SU-DHL-6 (cell line): Measurements from ENCODE around the gene MRGPRF.

Experiments
- H2AFZ ChIP-seq: fragments of 200-600 bp; sonication (generic); 2 replicates; pipeline ENCODE4 v1.6.1; 2014; ENCODE audit warnings: low read depth, mild to moderate bottlenecking, moderate library complexity, mixed read lengths, antibody characterized with exemption, low read length; ENCODE audit not compliant: severe bottlenecking
- H3F3A ChIP-seq: fragments of 200-600 bp; shearing (Covaris generic); 2 replicates; pipeline ENCODE4 v1.6.0; 2016; ENCODE audit warnings: antibody characterized with exemption, mild to moderate bottlenecking; ENCODE audit not compliant: insufficient read depth
- H3K27ac ChIP-seq: fragments of 200-600 bp; sonication (generic); 2 replicates; pipeline ENCODE4 v1.5.1; 2016; ENCODE audit warnings: low read depth, mild to moderate bottlenecking, low read length, moderate library complexity, mixed read lengths
- H3K27me3 ChIP-seq: fragments of 200-600 bp; sonication (generic), shearing (Covaris generic); 2 replicates; pipeline ENCODE4 v1.6.0; 2014; ENCODE audit warnings: mild to moderate bottlenecking, low read length
- H3K36me3 ChIP-seq: fragments of 200-600 bp; sonication (generic); 2 replicates; pipeline ENCODE4 v1.6.1; 2014; ENCODE audit warnings: mild to moderate bottlenecking, low read length, mixed read lengths
- H3K4me2 ChIP-seq: fragments of 300-600, 200-600 bp; shearing (Covaris generic), sonication (generic); 2 replicates; pipeline ENCODE4 v1.6.0; 2014; ENCODE audit warnings: low read length, low read depth, mild to moderate bottlenecking; ENCODE audit not compliant: poor library complexity, severe bottlenecking
- H3K4me3 ChIP-seq: fragments of 200-600 bp; sonication (generic); 2 replicates; pipeline ENCODE4 v1.5.1; 2014; ENCODE audit warnings: antibody characterized with exemption, low read length, mild to moderate bottlenecking, mixed read lengths; ENCODE audit not compliant: insufficient read depth, poor library complexity, severe bottlenecking
- H3K79me2 ChIP-seq: fragments of 200-600 bp; sonication (generic); 2 replicates; pipeline ENCODE4 v1.6.1; 2014; ENCODE audit warnings: mild to moderate bottlenecking, low read length, moderate library complexity; ENCODE audit not compliant: insufficient read depth
- H3K9ac ChIP-seq: fragments of 200-600 bp; sonication (generic); 2 replicates; pipeline ENCODE4 v1.7.0; 2014; ENCODE audit warnings: mild to moderate bottlenecking, low read length
- H3K9me2 ChIP-seq: fragments of 200-600 bp; sonication (generic); replicated peaks from 2 replicates; pipeline ENCODE4 v1.6.1; 2014; ENCODE audit warnings: low read length; ENCODE audit not compliant: insufficient read depth
- H3K9me3 ChIP-seq: fragments of 200-600 bp; sonication (generic); 2 replicates; pipeline ENCODE4 v1.6.1; 2014; ENCODE audit warnings: low read length, mixed read lengths; ENCODE audit not compliant: insufficient read depth
- H4K20me1 ChIP-seq: fragments of 200-600 bp; sonication (generic); 2 replicates; pipeline ENCODE4 v1.6.1; 2014; ENCODE audit warnings: low read depth, mild to moderate bottlenecking, antibody characterized with exemption, low read length, moderate library complexity, mixed read lengths
- EZH2phosphoT487 ChIP-seq: fragments of 200-600 bp; sonication (generic), shearing (Covaris generic); conservative IDR thresholded peaks from 2 replicates; pipeline ENCODE4 v1.6.1; 2018; ENCODE audit warnings: mild to moderate bottlenecking, antibody characterized with exemption, low read length, moderate library complexity, mixed read lengths
- TF ChIP-seq, protein P1 (sequence below): fragments of 200-600 bp; sonication (generic); IDR thresholded peaks from one replicate; pipeline ENCODE4 v1.5.1; 2017; ENCODE audit warnings: antibody characterized with exemption, mild to moderate bottlenecking, low read length, moderate library complexity; ENCODE audit not compliant: insufficient read depth, poor library complexity, severe bottlenecking

The MRGPRF gene

DNA sequence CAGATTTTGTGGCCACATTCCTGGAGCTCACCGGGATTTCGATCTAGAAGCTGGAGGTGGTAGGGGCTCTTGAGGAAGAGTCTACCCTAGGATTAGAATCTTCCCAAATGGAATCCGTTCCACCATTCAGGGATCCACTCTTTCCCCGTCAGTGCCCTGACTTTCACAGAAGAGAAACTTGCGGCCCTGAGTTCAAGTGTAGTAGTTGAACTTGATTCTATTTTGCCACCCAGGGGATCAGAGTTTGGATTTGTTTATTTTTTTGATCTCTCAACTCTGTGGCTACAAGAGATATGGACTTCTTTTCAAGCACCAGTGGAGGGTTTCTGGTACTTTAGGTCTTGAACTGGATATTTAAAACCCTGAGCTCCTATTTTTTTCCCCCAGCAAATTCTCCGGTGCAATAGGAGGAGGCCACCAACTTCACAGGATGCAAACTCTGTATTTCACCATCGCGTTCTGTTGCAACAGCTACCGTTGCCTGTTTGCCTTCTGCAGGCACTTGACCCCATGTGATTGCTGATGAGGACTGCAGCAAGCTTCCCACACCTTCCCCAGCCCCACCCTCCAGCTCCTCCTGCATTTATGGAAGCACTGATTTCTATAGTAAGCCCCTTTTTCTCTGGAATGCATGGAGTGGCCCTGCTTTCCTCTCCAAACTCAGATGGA is 14.8 kb upstream of the MRGPRF start:
- Histone ChIP-seq H4K20me1 (no peaks in the 10 kb centered on the region), H2AFZ (no peak overlapping the region), H3K4me2 (no peak overlapping the region), H3K36me3 (no peaks in the 10 kb centered on the region), H3K9me2 (no peaks in the 10 kb centered on the region), H3F3A (no peaks in the 10 kb centered on the region), H3K27ac (no peak overlapping the region), H3K27me3 (no peaks in the 10 kb centered on the region), H3K9me3 (no peaks in the 10 kb centered on the region), H3K9ac (no peak overlapping the region), H3K79me2 (no peaks in the 10 kb centered on the region), H3K4me3 (no peak overlapping the region)
- TF ChIP-seq, protein P1, sequence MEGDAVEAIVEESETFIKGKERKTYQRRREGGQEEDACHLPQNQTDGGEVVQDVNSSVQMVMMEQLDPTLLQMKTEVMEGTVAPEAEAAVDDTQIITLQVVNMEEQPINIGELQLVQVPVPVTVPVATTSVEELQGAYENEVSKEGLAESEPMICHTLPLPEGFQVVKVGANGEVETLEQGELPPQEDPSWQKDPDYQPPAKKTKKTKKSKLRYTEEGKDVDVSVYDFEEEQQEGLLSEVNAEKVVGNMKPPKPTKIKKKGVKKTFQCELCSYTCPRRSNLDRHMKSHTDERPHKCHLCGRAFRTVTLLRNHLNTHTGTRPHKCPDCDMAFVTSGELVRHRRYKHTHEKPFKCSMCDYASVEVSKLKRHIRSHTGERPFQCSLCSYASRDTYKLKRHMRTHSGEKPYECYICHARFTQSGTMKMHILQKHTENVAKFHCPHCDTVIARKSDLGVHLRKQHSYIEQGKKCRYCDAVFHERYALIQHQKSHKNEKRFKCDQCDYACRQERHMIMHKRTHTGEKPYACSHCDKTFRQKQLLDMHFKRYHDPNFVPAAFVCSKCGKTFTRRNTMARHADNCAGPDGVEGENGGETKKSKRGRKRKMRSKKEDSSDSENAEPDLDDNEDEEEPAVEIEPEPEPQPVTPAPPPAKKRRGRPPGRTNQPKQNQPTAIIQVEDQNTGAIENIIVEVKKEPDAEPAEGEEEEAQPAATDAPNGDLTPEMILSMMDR: no peak
- no peak for TF ChIP-seq EZH2phosphoT487

DNA sequence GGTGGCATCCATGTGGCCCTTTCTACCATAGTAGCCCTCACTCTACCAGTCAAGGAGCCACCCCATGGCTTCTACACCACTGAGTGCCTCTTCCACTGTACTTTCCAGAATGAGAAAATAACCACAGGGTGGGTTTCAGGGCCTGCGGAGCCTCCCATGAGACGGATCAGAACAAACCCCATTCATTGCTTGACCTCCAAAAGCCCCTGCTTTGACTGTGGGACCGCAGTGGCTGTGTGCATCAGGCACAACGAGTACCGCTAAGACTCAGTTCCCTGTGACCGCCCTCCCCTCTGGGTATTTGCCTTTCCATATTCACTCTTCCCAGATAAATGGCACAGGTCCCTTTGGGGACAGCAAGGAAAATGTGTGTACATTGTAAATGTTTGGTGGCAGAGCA is 11.5 kb upstream of the MRGPRF start:
- Histone ChIP-seq H4K20me1 (no peaks in the 10 kb centered on the region), H3K4me3 (no peak overlapping the region), H3K27me3 (no peaks in the 10 kb centered on the region), H3K79me2 (no peaks in the 10 kb centered on the region), H3K36me3 (no peaks in the 10 kb centered on the region), H3K9ac (no peak overlapping the region), H3F3A (no peaks in the 10 kb centered on the region), H3K9me2 (no peaks in the 10 kb centered on the region), H3K27ac (no peak overlapping the region), H2AFZ (no peak overlapping the region), H3K4me2 (no peak overlapping the region), H3K9me3 (no peaks in the 10 kb centered on the region)
- TF ChIP-seq, protein P1: no peak
- TF ChIP-seq EZH2phosphoT487: no peak

DNA sequence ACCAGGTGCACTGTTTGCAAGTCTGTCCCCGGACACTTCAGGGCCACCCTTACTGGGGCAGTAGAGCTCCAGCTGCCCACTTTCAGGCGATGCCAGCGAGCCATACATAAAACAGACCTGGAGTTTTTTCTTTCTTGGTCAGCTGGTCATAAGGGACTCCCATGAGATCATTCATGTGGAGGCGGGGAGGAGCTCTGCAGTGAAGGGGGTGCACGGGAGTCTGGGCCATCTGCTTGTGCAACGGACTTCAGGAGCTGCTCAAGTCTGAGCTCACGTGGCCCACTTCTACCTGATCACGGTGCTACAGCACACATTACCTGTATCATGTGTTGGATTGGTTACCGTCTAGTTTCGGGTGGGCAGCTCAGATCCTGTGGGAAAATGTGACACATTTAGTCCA is 9.2 kb upstream of the MRGPRF start:
- H3K27ac ChIP-seq: no peak overlapping the region
- no peaks in the 10 kb centered on the region for H4K20me1 ChIP-seq
- H2AFZ ChIP-seq: no peak overlapping the region
- H3K36me3 ChIP-seq: no peaks in the 10 kb centered on the region
- no peaks in the 10 kb centered on the region for H3K9me3 ChIP-seq
- TF ChIP-seq, protein P1: no peak
- TF ChIP-seq EZH2phosphoT487: no peak
- no peak overlapping the region for H3K4me3 ChIP-seq
- no peaks in the 10 kb centered on the region for H3K27me3 ChIP-seq
- no peaks in the 10 kb centered on the region for H3K9me2 ChIP-seq
- H3K79me2 ChIP-seq: no peaks in the 10 kb centered on the region
- no peak overlapping the region for H3K9ac ChIP-seq
- no peaks in the 10 kb centered on the region for H3F3A ChIP-seq
- H3K4me2 ChIP-seq: no peak overlapping the region
